ENCODE data around the gene LUZP2. TPM values are rescaled to one million over a fixed set of nuclear protein-coding genes. Genes with fewer than 3 reads are reported as not detected.

LUZP2 gene
- total and polyA plus RNA-seq, 9 of the 15 experiments (the other 6 are each of a cell fraction or from before 2014, with no cell fraction given): not detected

DNA sequence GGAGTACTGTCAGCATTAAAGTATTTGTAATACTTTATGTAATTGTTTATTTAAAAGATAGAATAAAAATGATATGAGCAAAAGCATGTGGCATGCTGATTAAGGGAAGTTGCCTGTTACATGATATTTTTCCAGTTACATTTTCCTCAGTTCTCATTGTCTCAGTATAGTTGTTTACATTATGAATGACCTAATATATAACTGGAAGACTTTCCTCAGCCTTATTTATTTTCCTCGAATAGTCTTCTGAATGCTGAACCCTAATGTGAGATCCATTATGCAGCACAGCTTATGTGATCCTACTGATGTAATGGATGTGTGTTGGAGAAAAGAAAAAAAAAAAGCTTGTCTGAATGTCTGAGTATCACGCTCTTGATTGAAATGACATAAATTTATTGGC is 95.5 kb downstream of the LUZP2 start:
- WGBS (ENCODE audit: insufficient coverage, low coverage, missing lambda C conversion rate): 4% methylated on average over 2 of the region's 2 CpGs
- Histone ChIP-seq H3K4me3 (no peak overlapping the region), H4K20me1 (replicated peaks; ENCODE audit: control insufficient read depth, insufficient read depth, low read length) (no peaks in the 10 kb centered on the region), H3K27ac (ENCODE audit: extremely low read depth, low read depth, low read length) (no peak overlapping the region), H3K4me1 (replicated peaks in 1 of 2; ENCODE audit: control insufficient read depth in 2 of 2, insufficient read depth in 2 of 2, low read length in 2 of 2) (no peaks in the 10 kb centered on the region), H2AFZ (ENCODE audit: low read depth, low read length) (no peak overlapping the region), H3K4me2 (ENCODE audit: insufficient read depth, low read length) (no peak overlapping the region), H3K79me2 (ENCODE audit: control insufficient read depth, insufficient read depth, low read length) (no peaks in the 10 kb centered on the region), H3K27me3 (ENCODE audit: control insufficient read depth in 2 of 2, insufficient read depth in 2 of 2, low read length in 2 of 2) (no peaks in the 10 kb centered on the region), H3K9ac (ENCODE audit: insufficient read depth in 1 of 2, low read depth in 2 of 2, low read length in 2 of 2) (no peak overlapping the region), H3K36me3 (ENCODE audit: control insufficient read depth, insufficient read depth, low read length) (no peaks in the 10 kb centered on the region), H3K9me1 (ENCODE audit: control insufficient read depth, insufficient read depth, low read length) (no peaks in the 10 kb centered on the region), H3K9me3 (replicated peaks; ENCODE audit: control insufficient read depth, insufficient read depth, low read depth, low read length) (no peaks in the 10 kb centered on the region)
- TF ChIP-seq ILK (tag; IDR thresholded peaks at IDR 0.05; ENCODE audit: borderline replicate concordance, low read depth) (no peak), ASH1L (IDR thresholded peaks at IDR 0.05; ENCODE audit: borderline replicate concordance, low read depth, partially characterized antibody) (no peak), NR2C1 (IDR thresholded peaks at IDR 0.05) (no peak), NR2C1 (tag; IDR thresholded peaks at IDR 0.05) (no peak), ESRRB (CRISPR knock-in tag; IDR thresholded peaks at IDR 0.05; ENCODE audit: borderline replicate concordance) (no peak), TCFL5 (CRISPR knock-in tag; conservative IDR thresholded peaks at IDR 0.05) (no peak), GABPA (tag; conservative IDR thresholded peaks at IDR 0.05; ENCODE audit: low read depth) (no peak), THRAP3 (IDR thresholded peaks at IDR 0.05; ENCODE audit: borderline replicate concordance) (no peak), ZNF316 (IDR thresholded peaks at IDR 0.05) (no peak), MAFG (tag; conservative IDR thresholded peaks at IDR 0.05) (no peak), SMC3 (conservative IDR thresholded peaks at IDR 0.05; ENCODE audit: insufficient read depth, low read depth, low read length) (no peak)
- TF ChIP-seq, protein P1, sequence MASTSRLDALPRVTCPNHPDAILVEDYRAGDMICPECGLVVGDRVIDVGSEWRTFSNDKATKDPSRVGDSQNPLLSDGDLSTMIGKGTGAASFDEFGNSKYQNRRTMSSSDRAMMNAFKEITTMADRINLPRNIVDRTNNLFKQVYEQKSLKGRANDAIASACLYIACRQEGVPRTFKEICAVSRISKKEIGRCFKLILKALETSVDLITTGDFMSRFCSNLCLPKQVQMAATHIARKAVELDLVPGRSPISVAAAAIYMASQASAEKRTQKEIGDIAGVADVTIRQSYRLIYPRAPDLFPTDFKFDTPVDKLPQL (IDR thresholded peaks at IDR 0.05; ENCODE audit: extremely low read depth, insufficient read length): no peak
- intact Hi-C loops (cut with micrococcal nuclease) (no loop called here), in situ Hi-C loops (cut with MboI) (no loop called here)
- CTCF ChIA-PET (ENCODE audit: low intra/inter-chr PET ratio): no interaction called here
- DNase-seq (ENCODE audit: extremely low read depth in 1 of 4, low spot score in 3 of 4) (no peak), ATAC-seq (no peak), FAIRE-seq (no peak)
- POLR2A ChIA-PET: no interaction called here
- BruUV-seq (replicated peaks): no TSS peak
